Measurements from ENCODE around the gene ALK.

Gene ALK

DNA sequence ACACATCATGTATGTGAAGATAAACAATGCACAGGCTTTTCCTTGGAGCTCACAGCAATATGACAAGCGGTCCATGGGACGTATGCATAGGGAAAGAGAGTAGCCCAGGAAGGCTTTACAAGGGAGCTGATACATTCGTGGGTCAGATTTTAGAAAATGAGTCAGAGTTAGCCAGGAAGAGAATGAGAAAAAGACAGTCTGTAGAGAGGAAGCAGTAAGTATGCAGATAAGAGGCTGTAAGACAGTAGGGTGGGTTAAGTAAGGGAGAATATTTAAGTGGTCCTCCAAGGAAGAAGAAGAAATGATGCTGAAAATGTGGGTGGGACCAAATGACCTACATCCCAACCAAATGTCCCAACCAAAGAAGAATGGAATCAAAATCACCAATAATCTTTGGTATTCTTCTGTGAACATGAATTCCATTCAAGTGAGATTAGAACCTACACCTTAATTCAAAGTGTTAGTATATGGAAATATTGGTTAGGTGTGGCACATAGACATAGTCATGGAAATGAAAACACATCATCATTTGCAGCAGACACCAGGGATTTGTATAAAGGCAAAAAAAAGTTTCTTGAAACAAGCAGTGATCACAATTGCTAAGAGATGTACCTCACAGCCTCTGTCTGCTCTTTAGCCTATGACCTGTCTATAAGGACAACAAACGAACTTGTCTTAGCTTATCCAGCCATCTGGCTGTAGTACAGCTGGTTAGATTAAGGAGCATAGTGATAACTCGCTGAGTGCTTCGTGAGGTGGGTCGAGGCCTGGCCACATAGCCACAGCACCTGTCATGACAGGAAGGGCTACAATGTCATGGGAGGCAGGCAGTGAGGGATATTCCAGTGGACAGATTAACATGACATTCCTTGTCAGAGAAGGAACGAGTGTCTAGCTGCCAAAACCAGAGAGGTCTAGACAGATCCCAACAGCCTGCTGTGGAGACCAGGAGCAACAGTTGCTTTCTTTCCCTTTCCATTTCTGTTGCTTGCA, 133.6 kb downstream of the ALK start:
- DNase-seq = no peak

DNA sequence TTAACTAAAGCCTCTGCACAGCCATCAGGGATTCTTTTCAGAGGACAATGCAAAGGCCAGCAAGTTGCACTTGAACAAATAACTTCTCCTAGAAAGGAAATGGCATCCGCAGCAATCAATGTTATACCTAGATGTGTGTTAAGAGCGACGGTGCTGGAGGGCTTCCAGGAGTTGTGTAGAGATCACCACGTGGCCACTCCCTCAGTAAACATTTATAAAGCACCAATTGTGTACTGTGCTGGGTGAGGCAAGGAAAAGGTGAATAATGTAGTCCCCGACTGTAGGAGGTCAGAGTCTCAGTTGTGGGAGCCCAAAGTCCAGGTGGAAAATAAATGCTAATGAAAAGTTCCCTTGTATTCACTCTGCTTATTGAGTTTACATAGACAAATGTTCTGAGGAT, 135.0 kb downstream of the ALK start:
- no peak for DNase-seq

DNA sequence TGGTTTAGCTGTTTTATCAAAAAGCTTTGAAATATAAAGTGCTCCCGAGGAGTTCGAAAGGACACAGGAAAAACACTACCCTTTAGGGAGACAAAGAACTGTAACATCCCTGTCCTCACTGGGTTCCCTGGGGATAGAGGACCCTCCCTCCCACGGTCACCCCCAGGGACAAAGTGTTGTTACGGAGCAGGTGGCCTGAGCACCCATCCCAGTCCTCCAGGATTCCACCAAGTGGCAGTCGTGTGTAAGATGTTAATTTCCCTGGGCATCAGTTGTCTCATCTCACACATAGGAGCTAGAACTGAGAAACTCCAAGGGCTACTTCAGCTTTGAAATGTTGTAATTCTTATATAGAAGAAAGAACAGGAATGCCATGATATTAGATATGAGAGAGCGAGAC, 137.7 kb downstream of the ALK start:
- no peak for DNase-seq

DNA sequence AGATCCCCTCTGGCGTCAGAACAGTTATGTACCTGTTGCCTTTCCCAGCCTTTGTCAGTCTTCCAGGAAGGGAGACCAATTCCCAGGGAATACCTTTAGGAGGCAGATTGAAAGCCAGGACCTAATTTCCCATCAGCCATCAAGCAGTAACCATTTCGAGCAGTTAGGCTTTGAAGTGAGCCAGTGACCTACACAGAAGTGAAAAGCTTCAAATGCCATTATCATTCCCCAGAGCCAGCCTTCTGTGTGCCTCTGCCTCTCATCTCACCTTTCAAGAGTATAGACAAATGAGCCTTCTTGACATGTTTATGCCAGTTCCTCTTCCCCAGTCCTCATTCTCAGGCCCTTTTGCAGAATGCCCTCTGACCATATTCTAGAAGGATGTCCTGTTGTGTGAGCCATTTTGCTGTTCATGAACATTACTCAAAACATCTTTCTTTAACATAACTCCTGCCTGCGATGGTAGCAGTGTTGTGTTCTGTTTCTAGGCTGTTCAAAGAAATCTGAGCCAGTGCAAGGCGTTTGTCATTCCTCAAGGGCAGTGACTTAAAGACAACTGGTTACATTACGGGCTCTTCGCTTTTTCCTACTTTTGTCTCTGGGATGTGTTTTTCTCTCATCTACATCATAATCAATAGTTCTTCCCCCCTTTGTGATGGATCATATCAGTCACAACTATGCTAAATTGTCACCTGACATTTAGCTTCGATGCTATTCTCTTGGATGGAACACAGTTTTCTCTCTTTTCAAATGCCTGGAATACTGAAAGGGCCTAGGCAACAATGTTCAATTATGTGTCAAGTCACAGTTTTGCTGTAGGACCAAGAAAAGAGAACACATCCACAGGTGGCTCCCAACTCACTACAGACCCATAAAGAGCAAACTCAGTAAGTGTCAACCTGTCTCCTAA, 138.6 kb downstream of the ALK start:
- DNase-seq = no peak

DNA sequence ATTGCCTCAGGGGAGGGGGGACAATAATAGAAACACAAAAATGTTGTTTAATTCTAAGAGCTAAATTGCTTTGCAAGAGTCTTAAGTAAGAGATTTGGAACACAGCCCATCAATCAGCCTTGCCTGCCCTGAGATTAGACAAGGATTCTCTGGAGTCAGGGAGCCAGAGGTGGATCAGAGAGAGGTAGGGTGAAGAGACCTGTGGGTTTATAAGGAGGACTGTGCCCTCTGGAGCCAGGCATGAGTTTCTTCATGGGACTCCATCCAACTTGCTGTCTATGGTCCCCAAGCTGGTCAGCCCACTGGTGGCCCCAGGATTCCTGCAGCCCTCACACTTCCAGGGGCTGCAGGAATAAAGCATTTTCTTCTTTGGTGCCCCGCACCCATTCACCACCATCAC, 139.3 kb downstream of the ALK start:
- DNase-seq = no peak

DNA sequence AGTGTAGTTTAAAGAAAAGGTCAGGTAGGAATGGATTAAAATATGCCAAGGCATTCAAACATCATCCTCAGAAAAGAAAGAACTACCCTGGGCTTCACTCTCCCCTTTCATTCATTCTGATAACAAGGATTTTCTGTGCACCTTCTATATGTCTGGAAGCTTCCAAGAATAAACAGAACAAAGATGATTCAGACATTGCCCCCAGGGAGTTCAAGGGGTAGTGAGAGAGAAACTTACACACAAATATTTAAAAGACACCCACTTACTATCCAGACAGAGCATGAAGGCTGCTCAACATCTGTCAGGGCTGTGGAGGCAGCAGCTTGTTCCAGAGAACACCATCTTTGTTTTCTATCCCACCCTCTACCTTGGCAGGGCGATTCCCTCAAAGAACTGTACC, 140.5 kb downstream of the ALK start:
- no peak for DNase-seq

DNA sequence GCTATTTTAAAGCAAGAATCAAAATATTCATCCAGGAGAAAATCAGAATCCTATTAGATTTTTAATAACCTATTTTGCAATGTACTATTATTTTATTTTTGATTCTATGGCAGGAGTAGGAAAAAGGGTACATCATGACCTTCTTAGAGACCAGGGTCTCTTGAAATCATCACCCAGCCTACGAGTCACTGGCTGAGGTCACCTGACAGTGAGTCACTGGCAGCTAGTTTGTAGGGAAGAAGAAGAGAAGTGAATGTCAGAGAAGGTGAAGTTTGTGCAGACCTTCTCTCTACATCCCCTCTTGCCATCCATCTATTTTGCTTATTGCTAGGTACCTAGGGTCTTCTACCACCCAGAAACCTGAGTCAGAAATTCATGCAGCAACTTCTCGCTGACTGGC, 144.2 kb downstream of the ALK start:
- no peak for DNase-seq

DNA sequence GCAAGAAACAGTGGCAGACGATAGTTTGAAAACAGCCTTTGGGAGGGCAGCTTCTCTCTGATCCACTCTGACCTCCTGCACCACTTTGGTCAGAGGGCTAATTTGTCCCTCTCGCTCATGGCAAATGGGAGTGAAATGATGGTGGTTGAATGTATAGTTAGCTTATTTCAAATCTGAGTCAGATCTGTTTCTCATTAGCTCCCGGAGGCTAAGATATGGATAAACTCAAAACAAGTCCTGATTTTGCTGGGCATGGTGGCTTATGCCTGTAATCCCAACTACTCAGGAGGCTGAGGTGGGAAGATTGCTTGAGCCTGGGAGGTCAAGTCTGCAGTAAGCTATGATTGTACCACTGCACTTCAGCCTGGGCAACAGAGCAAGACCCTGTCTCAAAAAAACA, 145.0 kb downstream of the ALK start:
- no peak for DNase-seq

DNA sequence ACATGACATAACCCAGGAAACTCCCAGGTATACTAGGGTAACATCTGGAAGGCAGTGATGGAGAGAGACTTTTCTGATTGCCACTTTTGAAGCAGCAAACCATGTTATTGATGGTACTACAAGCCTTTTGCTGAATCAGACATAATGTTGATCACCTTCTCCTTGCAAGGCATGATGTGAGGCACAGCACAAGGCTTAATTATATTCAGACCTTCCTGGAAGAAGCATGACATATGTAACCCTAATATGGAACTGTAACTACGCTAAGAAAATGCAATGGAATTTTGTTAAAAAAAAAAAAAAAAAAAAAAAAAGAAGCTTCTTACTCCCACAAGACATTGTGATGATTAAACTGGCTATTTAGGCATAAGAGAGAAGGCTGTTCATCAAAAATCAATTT, 145.4 kb downstream of the ALK start:
- DNase-seq = no peak

DNA sequence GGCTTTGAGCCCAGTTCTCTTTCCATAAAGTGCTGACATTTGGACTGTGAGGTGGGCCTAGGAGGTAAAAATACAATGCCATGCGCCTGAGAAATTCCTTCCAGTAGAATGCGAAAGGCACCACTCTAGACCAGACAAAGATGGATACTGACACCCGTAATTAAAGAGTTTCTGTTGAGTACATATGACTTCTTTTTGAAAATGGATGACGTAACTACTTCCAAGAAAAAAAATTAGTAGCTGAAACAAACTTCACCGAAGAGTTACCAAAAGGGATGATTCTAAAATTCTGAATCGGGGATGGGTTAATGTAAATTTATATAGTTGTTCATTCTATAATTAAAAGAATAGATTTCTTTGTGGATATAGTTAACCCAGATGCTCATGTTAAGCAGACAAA, 146.8 kb downstream of the ALK start:
- DNase-seq = no peak

DNA sequence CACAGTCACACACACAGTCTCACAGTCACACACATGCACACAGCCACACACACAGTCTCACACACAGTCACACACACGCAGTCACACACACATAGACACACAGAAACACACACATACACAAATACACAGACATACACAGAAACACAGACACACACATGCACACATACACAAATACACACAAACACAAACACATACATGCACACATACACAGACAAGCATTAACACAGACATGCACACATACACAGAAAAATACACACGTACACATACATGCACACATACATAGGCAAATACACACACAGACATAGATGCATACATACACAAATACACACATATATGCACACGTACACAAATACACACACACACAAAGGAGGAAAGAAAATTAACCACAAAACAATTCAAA, 150.5 kb downstream of the ALK start:
- no peak for DNase-seq

DNA sequence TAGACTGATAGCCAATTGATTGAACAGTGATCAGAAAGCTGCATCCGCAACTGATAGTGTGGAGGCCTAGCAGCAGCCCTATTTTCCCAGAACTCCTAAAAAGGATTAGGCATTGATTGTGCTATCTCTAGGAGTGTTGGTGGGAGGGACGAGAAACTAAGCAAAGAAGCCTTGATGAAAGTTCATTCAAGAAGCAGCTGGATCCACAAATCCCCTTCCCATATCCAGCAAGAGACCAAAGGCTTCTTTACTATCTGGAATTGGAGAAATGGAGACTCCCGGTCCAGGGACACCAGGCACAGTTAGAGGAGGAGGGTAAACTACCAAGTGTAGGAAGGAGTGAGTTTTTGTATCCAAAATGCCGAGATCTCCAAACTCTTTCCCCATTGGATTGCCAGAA, 151.5 kb downstream of the ALK start:
- no peak for DNase-seq

DNA sequence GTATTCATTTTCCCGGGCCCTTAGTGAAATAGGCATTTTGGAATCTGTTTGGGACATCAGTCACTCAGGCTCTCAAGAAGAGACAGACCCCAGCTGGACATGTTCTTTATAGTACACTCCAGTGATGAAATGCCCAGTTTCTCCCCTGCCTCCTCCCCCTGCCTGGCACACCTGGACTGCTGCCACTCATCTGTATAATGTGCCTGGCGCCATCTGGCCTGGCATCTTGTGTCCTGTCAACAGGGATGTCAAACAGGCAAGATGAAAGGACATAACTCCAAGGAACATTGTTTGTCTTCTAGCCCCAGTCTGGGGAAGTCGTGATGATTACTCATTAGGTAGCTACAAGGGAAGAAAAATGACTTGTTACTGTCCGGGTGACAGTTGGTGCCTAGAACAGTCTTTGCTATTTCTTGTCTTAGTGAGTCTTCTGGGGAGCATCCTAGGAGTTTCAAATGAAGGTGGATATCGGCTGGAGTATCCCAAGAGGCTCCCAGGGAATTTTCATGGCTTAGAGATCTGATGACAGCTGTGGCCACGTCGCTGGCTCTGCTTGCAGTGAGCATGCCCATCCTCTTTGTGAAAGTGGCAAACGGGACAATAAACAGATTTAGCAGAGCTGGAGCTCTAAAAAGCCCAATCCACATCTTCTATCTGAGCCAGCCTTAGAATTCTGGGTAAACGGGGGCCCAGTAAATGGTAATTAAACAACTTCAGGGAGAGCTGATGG, 153.6 kb downstream of the ALK start:
- DNase-seq = no peak

DNA sequence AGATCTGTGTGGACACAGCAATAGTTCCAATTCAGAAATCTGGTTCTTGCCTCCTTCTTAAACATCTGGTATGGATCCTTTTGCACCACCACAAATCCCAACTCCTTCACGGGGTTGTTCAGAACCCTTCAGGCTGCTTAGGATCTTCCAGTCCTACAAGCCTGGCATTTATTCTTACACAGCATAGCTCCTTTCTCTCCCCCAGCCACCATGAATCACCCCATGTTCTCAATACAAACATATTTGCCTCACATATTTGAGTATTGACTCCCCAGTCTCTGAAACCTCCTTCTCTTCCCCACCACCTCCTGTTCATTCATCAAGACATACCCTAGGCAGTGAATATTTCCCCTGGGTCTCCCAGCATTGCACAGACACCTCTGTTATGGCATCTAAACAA, 155.2 kb downstream of the ALK start:
- DNase-seq = no peak

DNA sequence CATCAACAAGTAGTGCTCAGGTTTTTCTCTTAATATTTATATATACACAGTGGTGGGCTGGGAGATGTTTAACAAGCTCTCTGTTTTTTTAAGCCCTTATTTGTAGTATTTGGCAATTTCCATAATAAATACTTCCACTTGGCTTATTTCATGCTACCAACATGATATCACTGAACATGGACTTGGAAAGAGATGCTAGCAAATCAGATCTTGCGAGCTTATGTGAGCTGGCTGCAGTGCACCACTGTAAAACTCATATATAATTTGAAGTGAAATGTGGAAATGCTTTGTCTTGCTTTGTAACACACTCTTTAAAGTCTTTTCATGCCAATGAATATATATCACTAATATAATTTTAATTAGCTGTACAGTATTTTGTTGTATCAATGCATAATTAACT, 155.7 kb downstream of the ALK start:
- DNase-seq = no peak

DNA sequence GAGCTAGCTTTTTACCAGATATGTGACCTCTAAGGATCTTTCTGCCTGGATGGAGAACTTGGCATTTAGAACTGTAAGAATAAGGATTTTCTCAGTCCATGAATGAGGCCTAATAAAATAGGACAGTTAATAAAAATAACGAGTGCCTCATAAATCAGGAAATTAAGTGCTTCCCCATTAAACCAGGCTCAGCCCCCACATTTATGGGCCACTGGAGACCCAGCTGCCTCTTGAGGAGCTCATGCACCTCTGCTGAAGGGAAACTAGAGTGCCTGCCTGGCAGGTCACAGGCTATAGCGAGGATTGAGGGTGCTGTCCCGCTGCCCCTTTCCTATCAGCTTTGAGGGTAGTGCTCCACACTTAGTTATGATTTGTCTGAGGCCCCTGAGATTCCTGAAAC, 158.0 kb downstream of the ALK start:
- DNase-seq = no peak

DNA sequence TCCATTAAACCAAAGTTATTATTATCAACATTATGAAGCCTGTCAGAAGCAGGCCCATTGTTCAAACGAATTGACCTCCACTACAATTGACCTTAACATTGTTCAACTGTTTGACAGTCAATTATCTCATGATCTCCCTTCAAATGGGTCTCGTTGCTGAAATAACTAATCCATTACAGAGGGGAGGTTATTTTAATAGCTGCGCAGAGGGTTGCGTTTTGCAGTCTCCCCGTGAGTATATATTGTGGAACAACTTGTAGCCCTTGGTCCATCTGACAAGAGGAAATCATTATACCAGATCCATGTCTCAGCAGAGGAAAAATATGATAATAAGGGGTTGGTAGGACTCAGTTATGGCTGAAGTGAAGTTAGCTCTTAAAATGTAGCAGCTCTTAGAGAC, 159.1 kb downstream of the ALK start:
- no peak for DNase-seq

DNA sequence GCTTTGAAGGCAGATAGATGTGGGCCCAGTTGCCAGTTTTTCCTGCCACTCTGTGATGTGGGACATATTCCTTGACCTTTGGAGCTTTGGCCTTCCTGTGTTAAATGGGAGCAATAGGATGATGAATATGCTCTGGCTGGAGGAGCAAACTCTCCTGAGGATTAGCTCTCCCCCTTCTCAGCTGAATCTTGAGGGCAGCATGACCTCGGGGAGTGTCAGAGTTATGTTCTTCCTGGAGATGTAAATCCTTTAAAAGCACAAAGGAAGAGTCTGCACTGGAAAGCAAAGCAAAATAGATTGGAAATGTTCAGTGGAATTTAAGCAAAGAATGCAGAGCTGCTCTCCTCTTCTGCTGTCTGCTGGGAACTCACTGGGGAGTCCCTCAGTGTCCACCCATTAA, 160.1 kb downstream of the ALK start:
- no peak for DNase-seq

DNA sequence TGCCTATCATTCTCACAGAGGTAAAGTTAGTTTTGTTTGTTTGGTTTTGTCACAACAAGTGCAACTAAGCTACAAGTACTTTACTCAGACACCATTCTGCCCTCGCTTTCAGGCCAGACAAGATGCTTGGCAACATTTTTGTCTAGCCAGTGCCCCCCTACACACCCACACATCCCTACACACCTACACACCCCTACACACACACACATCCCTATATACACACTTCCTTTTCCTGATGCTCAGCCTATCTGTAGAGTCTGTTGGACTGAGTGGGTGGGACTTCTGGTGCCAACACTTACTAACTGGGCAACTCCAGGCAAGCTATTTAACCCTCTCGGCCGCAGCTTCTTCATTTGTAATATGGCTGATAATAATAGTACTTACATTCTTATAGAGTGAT, 161.4 kb downstream of the ALK start:
- no peak for DNase-seq

DNA sequence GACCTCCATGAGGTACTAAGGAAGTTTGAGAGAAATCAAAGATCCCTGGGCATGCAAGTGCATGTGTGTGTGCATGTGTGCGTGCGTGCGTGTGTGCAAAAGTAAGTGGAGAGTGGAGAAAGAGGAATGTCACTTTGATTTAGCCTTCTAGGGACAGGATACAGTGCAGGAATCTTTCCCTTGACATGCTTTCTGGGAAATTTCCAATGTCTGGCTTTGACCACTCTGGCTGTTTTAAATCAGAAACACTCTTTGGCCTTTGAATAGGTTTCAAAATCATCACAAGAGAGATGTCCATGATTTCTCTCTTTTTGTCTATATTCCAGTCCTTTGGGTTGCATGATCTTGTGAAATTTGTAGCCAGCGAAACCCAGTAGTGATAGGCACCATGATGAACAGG, 162.0 kb downstream of the ALK start:
- DNase-seq = no peak

DNA sequence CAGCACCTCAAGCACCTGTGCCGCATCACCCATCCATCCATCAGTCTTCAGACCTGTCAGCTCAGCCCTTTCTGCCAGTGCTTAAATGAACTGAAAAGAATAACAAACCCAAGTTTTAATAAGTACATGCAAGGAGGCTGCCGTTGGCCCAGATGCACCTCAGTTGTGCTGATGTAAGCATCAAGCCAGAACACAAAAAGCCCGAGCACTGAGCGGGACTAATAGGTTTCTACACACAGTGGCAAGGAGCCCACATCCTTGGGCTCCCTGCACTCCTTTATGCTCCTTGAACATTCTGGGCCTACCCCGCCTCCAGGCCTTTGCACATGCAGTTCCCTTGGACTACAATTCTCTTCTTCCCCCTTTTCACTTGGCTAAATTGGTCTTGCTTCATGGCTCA, 165.6 kb downstream of the ALK start:
- no peak for DNase-seq

DNA sequence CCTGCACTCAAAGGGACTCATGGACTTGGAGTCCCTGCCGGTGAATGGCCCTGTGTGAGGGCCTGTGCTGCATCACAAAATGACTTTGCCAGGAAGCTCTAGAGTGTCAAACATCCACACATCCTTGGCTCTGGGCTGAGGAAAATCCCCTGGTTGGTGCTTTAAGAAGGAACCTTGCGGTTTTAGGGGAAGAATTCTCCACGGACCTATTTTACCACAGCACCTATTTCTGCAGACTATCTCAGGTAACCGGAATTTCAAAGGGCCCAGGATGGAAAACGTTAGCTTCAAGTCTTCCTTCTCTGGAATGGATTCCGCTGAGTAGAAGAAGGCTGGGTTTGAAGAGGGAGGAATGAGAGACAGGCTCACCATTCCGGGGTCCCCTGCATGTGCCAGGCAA, 166.2 kb downstream of the ALK start:
- DNase-seq = no peak

Measured in activated CD4-positive, alpha-beta T cell treated with anti-CD3 and anti-CD28 coated beads, Interleukin-10, Interleukin-2, amounts not matched to agents 100 ng/mL and 50 ng/mL, durations not matched to agents 16 hours and 8 hours (primary cell).